Neuron (in vitro differentiated cells): ENCODE measurements around the gene SLC26A5.
"Not testable (repeated sequence)": the region's sequence is repeated elsewhere in the genome, so short reads cannot be mapped to it uniquely, and the experiment has no call there.

ENCODE experiments used
- H2AFZ ChIP-seq: one replicate; pipeline ENCODE4 v1.6.1; 2013; ENCODE audit warnings: low read depth, mild to moderate bottlenecking, inconsistent platforms, low read length, moderate library complexity
- H3K27me3 ChIP-seq: one replicate; pipeline ENCODE4 v1.6.1; 2013; ENCODE audit warnings: low read length; ENCODE audit not compliant: insufficient read depth
- H3K36me3 ChIP-seq: one replicate; pipeline ENCODE4 v1.6.1; 2013; ENCODE audit warnings: low read length; ENCODE audit not compliant: insufficient read depth
- H3K4me1 ChIP-seq: one replicate; pipeline ENCODE4 v1.6.1; 2013; ENCODE audit warnings: low read length; ENCODE audit not compliant: insufficient read depth
- H3K4me3 ChIP-seq: 2 replicates; pipeline ENCODE4 v1.5.1; 2013; ENCODE audit warnings: mild to moderate bottlenecking, low read length, moderate library complexity
- H3K9me3 ChIP-seq: one replicate; pipeline ENCODE4 v1.6.1; 2013; ENCODE audit warnings: low read length

SLC26A5 gene

GRCh38 chr7:103432712-103433111, 13.3 kb downstream of the SLC26A5 start:
- Histone ChIP-seq H3K27me3 (peaks cover 4% of the 10 kb centered on the region), H3K9me3 (no peaks in the 10 kb centered on the region), H3K4me1 (no peaks in the 10 kb centered on the region), H2AFZ (no peak overlapping the region), H3K36me3 (no peaks in the 10 kb centered on the region), H3K4me3 (no peak overlapping the region)

GRCh38 chr7:103425177-103425576, 20.8 kb downstream of the SLC26A5 start:
- Histone ChIP-seq H2AFZ (no peak overlapping the region), H3K36me3 (no peaks in the 10 kb centered on the region), H3K4me1 (no peaks in the 10 kb centered on the region), H3K9me3 (no peaks in the 10 kb centered on the region), H3K4me3 (no peak overlapping the region), H3K27me3 (no peaks in the 10 kb centered on the region)

GRCh38 chr7:103423467-103424179, 22.4 kb downstream of the SLC26A5 start:
- no peaks in the 10 kb centered on the region for H3K36me3 ChIP-seq
- H2AFZ ChIP-seq = no peak overlapping the region
- H3K27me3 ChIP-seq = no peaks in the 10 kb centered on the region
- H3K4me3 ChIP-seq = no peak overlapping the region
- H3K4me1 ChIP-seq = no peaks in the 10 kb centered on the region
- H3K9me3 ChIP-seq = no peaks in the 10 kb centered on the region

DNA sequence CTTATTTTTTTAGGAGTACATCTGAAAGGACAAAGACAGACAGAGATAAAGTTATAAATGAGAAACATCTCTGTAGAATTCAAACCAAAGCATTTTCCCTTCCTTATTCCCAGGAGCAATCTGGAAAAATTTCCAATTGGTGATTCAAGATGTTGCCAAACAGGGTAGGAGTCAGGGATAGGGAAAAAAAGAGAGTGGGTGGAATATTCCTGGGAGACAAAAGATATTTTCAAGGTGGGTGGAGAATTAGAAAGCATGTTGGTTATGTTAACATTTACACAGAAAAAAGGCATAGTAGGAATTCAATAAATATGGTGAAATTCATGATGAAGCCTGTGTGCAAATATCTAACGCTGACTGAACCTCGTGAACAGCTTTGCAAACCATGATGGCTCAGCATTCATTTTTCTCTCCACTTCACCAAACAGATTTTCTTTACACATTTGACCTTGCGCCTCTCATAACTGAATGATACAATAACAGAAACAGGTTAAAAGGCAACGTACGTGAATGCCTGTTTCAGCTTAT, 25.1 kb downstream of the SLC26A5 start:
- Histone ChIP-seq H3K4me3 (no peak overlapping the region), H3K9me3 (no peaks in the 10 kb centered on the region), H3K36me3 (no peaks in the 10 kb centered on the region), H2AFZ (no peak overlapping the region), H3K27me3 (no peaks in the 10 kb centered on the region), H3K4me1 (no peaks in the 10 kb centered on the region)

- H3K4me3 ChIP-seq = no peak overlapping the region
- no peak overlapping the region for H2AFZ ChIP-seq
- H3K9me3 ChIP-seq = no peaks in the 10 kb centered on the region
- no peaks in the 10 kb centered on the region for H3K36me3 ChIP-seq
- H3K4me1 ChIP-seq = no peaks in the 10 kb centered on the region
- no peaks in the 10 kb centered on the region for H3K27me3 ChIP-seq
These were observed 27.8 kb downstream of the SLC26A5 start for GRCh38 chr7:103418241-103418640.

- no peaks in the 10 kb centered on the region for H3K36me3 ChIP-seq
- H3K4me3 ChIP-seq = no peak overlapping the region
- H3K4me1 ChIP-seq = no peaks in the 10 kb centered on the region
- H2AFZ ChIP-seq = no peak overlapping the region
- H3K27me3 ChIP-seq = no peaks in the 10 kb centered on the region
- H3K9me3 ChIP-seq = no peaks in the 10 kb centered on the region
These were observed 32.6 kb downstream of the SLC26A5 start for GRCh38 chr7:103413407-103413806.

DNA sequence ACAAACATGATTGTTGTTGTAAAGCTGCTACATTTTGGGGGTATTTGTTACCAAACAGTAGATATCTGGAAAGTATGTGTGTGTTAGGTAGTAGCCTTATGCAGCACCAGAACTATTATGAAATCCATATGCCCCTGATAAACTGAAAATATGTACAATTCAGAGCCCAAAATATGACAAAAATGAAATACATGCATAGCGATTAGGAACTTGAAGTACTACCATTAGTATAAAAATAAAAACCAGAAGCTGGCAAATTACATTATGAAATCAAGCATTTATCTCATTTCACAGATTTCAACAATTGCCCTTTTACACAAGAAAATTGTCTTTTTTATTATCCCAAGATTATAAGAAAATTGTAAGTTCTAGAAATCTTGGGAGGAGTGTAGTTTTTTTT, 33.9 kb downstream of the SLC26A5 start:
- no peaks in the 10 kb centered on the region for H3K4me1 ChIP-seq
- no peaks in the 10 kb centered on the region for H3K27me3 ChIP-seq
- H3K9me3 ChIP-seq = no peaks in the 10 kb centered on the region
- no peak overlapping the region for H3K4me3 ChIP-seq
- no peaks in the 10 kb centered on the region for H3K36me3 ChIP-seq
- no peak overlapping the region for H2AFZ ChIP-seq

DNA sequence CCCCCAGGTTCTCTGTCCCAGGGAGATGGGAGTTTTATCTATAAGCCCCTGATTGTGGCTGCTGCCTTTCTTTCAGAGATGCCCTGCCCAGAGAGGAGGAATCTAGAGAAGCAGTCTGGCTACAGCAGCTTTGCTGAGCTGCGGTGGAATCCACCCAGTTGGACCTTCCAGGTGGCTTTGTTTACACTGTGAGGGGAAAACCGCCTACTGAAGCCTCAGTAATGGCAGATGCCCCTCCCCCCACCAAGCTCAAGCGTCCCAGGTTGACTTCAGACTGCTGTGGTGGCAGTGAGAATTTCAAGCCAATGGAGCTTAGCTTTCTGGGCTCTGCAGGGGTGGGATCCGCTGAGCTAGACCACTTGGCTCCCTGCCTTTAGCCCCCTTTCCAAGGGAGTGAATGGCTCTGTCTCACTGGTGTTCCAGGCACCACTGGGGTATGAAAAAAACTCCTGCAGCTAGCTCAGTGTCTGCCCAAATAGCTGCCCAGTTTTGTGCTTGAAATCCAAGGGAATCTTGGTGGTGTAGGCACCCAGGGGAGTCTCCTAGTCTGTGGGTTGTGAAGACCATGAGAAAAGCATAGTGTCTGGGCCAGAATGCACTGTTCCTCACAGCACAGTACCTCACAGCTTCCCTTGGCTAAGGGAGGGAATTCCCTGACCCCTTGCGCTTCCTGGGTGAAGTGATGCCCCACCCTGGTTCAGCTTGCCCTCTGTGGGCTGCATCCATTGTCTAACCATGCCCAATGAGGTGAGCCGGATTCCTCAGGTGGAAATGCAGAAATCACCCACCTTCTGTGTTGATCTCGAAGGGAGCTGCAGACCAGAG, 40.0 kb downstream of the SLC26A5 start:
- not testable (repeated sequence) for H3K36me3 ChIP-seq, H3K27me3 ChIP-seq, H3K4me3 ChIP-seq, H3K4me1 ChIP-seq, H3K9me3 ChIP-seq, H2AFZ ChIP-seq

- H3K4me3 ChIP-seq, H3K4me1 ChIP-seq: not testable (repeated sequence)
These were observed 46.3 kb downstream of the SLC26A5 start for GRCh38 chr7:103399687-103400086.

DNA sequence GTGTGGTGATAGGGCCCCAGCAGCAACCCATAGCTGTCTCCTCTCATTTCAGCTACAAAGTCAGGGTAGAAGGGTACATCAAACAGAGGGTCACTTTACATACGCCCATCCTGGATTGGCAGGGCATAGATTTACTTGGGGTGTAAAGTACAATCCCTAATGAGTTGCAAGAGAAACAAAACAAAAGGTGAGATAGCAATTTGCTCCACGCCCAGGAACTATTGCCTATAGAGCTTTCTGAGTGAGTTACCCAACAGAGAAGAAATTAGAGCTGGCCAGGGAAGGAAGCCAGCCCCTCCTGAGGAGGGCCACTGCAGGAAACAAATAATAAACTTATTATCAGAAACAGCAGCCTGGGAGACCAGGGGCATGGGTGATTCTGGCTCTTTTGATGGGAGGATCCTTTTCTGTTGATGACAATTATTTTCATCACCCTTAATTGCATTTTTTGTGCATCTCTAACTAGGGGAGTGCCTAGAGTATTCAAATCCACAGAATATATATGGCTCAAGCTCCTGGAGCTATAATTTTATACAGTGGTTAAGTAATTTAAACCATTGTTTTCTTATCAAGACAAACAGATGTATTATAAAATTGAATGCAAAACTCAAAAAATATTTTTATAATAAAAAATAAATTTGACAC, 47.4 kb downstream of the SLC26A5 start:
- Histone ChIP-seq H3K9me3 (no peaks in the 10 kb centered on the region), H3K27me3 (peaks cover 3% of the 10 kb centered on the region), H3K36me3 (no peaks in the 10 kb centered on the region), H2AFZ (no peak overlapping the region), H3K4me3 (no peak overlapping the region), H3K4me1 (no peaks in the 10 kb centered on the region)

More at GRCh38 chr7:103399687-103400086, 46.3 kb downstream of the SLC26A5 start:
- not testable (repeated sequence) for H2AFZ ChIP-seq, H3K9me3 ChIP-seq, H3K27me3 ChIP-seq, H3K36me3 ChIP-seq

- Histone ChIP-seq H3K27me3 (peaks cover 3% of the 10 kb centered on the region), H3K4me1 (no peaks in the 10 kb centered on the region), H3K36me3 (no peaks in the 10 kb centered on the region), H2AFZ (no peak overlapping the region), H3K9me3 (no peaks in the 10 kb centered on the region), H3K4me3 (no peak overlapping the region)
These were observed 49.5 kb downstream of the SLC26A5 start for GRCh38 chr7:103396471-103396870.

GRCh38 chr7:103395071-103395470, 50.9 kb downstream of the SLC26A5 start:
- Histone ChIP-seq H3K4me3 (no peak overlapping the region), H3K9me3 (no peaks in the 10 kb centered on the region), H3K27me3 (peaks cover 3% of the 10 kb centered on the region), H3K4me1 (no peaks in the 10 kb centered on the region), H3K36me3 (no peaks in the 10 kb centered on the region), H2AFZ (no peak overlapping the region)

GRCh38 chr7:103394566-103394965, 51.4 kb downstream of the SLC26A5 start:
- H3K4me3 ChIP-seq = no peak overlapping the region
- peaks cover 3% of the 10 kb centered on the region for H3K27me3 ChIP-seq
- H2AFZ ChIP-seq = no peak overlapping the region
- H3K4me1 ChIP-seq = no peaks in the 10 kb centered on the region
- H3K36me3 ChIP-seq = no peaks in the 10 kb centered on the region
- no peaks in the 10 kb centered on the region for H3K9me3 ChIP-seq
